Measurements from ENCODE around the gene SOD1. TPM values are rescaled to one million over a fixed set of nuclear protein-coding genes. Genes with fewer than 3 reads are reported as not detected.

Gene SOD1
- total and polyA plus RNA-seq, 5 donors from 2014 or later: 164 to 914 (median 843) TPM

DNA sequence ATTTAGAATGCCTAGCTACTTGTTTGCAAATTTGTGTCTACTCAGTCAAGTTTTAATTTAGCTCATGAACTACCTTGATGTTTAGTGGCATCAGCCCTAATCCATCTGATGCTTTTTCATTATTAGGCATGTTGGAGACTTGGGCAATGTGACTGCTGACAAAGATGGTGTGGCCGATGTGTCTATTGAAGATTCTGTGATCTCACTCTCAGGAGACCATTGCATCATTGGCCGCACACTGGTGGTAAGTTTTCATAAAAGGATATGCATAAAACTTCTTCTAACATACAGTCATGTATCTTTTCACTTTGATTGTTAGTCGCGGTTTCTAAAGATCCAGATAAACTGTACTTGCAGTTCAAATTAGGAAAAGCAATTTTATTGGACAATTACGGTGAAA, 7.6 kb downstream of the SOD1 start:
- Histone ChIP-seq H3K4me3 (ENCODE audit: low read depth, low read length) (no peak overlapping the region), H3K36me3 (ENCODE audit: control insufficient read depth, insufficient read depth, low read length) (peaks cover 69% of the 10 kb centered on the region), H3K9me3 (ENCODE audit: control insufficient read depth in 2 of 2, low read length in 2 of 2) (no peaks in the 10 kb centered on the region), H3K27ac (ENCODE audit: insufficient read depth, low read length, poor library complexity, severe bottlenecking) (no peak overlapping the region), H3K27me3 (ENCODE audit: control insufficient read depth, insufficient read depth, low read length) (no peaks in the 10 kb centered on the region), H3K4me1 (ENCODE audit: control insufficient read depth, insufficient read depth, low read length, poor library complexity, severe bottlenecking) (peaks cover 50% of the 10 kb centered on the region)
- Mint-ChIP-seq H3K36me3 (peaks cover 50% of the 10 kb centered on the region), H3K4me1 (peaks cover 40 to 67% (median 54%) of the 10 kb centered on the region in 4 donors), H3K4me3 (peak overlapping the region in 2 of 4 donors; percentile 45 to 62), H3K9me3 (peaks cover 0 to 1% (median 0%) of the 10 kb centered on the region in 7 donors), H3K27me3 (no peaks in the 10 kb centered on the region), H3K27ac (peak overlapping the region in 2 of 3 donors; percentile 15 to 48)
- DNase-seq (no peak), ATAC-seq (ENCODE audit: low read depth in 2 of 2) (no peak)

DNA sequence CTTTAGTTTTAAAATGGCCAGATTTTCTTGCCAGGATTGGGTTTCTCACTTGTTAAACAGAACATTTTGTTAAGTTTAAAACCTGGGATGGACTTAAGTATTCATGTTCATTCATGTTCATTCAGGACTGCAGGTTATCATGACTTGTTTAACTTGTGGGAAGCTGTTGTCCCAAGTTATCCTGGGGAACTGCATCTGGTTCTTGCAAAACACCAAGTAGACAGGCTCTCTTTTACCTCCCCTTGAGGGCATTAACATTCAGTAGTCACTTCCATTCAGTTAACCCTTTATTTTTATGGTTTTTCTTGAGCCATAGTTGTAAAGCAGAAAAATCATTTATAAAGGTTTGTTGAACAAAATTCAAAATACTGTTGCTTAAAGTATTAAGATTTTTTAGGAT, 8.1 kb downstream of the SOD1 start:
- H3K27ac ChIP-seq (ENCODE audit: insufficient read depth, low read length, poor library complexity, severe bottlenecking): no peak overlapping the region
- peak overlapping the region in 1 of 4 donors; percentile 32 for H3K4me3 Mint-ChIP-seq
- no peak for ATAC-seq (ENCODE audit: low read depth in 2 of 2)

DNA sequence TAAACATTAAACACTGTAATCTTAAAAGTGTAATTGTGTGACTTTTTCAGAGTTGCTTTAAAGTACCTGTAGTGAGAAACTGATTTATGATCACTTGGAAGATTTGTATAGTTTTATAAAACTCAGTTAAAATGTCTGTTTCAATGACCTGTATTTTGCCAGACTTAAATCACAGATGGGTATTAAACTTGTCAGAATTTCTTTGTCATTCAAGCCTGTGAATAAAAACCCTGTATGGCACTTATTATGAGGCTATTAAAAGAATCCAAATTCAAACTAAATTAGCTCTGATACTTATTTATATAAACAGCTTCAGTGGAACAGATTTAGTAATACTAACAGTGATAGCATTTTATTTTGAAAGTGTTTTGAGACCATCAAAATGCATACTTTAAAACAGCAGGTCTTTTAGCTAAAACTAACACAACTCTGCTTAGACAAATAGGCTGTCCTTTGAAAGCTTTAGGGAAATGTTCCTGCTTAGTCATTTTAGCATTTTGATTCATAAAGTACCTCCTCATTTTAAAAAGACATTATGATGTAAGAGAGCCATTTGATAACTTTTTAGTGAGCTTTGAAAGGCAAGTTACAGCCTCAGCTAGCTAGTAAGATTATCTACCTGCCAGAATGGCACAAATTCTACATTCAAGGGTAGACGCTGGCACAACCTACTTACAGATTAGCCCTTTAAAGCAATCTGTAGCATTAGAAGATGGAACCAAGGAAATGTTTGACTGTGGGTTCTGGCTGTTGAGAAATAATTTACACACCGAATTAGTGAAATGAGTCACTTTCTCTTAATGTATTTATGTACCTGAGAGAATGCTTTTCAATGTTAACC, 9.4 kb downstream of the SOD1 start:
- H3K4me1 Mint-ChIP-seq: peaks cover 37 to 59% (median 43%) of the 10 kb centered on the region in 4 donors

More for the DNA sequence above, 8.1 kb downstream of the SOD1 start:
- Histone ChIP-seq H3K27me3 (ENCODE audit: control insufficient read depth, insufficient read depth, low read length) (no peaks in the 10 kb centered on the region), H3K4me3 (ENCODE audit: low read depth, low read length) (no peak overlapping the region), H3K9me3 (ENCODE audit: control insufficient read depth in 2 of 2, low read length in 2 of 2) (no peaks in the 10 kb centered on the region), H3K4me1 (ENCODE audit: control insufficient read depth, insufficient read depth, low read length, poor library complexity, severe bottlenecking) (peaks cover 46% of the 10 kb centered on the region), H3K36me3 (ENCODE audit: control insufficient read depth, insufficient read depth, low read length) (peaks cover 69% of the 10 kb centered on the region)
- Mint-ChIP-seq H3K27ac (peak overlapping the region; percentile 38 to 48 (median 46)), H3K4me1 (peaks cover 37 to 64% (median 51%) of the 10 kb centered on the region in 4 donors), H3K27me3 (no peaks in the 10 kb centered on the region), H3K9me3 (peaks cover 0 to 1% (median 0%) of the 10 kb centered on the region in 7 donors), H3K36me3 (peaks cover 47% of the 10 kb centered on the region)
- DNase-seq: no peak

DNA sequence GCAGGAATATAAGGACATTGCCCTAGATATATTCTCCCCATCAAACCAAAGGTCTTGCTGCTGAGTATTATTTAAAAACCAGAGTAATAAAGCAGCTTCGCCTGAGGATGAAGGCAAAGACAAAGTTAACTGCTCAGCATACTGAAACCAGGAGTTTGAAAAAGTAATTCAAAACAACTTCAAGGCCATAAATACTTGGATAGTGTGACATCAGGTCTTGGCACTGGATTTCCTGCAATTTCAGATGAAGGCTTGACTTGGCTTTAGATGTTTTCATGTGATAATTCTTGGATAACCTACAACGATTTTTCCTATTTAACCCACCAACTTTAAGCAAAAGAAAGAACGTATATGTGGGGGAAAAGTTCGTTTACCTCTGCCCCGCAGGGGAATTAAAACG, 10.6 kb downstream of the SOD1 start:
- Mint-ChIP-seq H3K4me1 (peaks cover 30 to 47% (median 34%) of the 10 kb centered on the region in 4 donors), H3K27me3 (no peaks in the 10 kb centered on the region), H3K27ac (peak overlapping the region; percentile 11 to 51 (median 26)), H3K9me3 (peaks cover 0 to 1% (median 0%) of the 10 kb centered on the region in 7 donors), H3K36me3 (peaks cover 41% of the 10 kb centered on the region), H3K4me3 (no peak overlapping the region)
- no peak for ATAC-seq (ENCODE audit: low read depth in 2 of 2)
- no peak overlapping the region for H3K4me3 ChIP-seq (ENCODE audit: low read depth, low read length)
- H3K4me1 ChIP-seq (ENCODE audit: control insufficient read depth, insufficient read depth, low read length, poor library complexity, severe bottlenecking): peaks cover 21% of the 10 kb centered on the region
- H3K27ac ChIP-seq (ENCODE audit: insufficient read depth, low read length, poor library complexity, severe bottlenecking): peak overlapping the region; percentile 16
- no peaks in the 10 kb centered on the region for H3K9me3 ChIP-seq (ENCODE audit: control insufficient read depth in 2 of 2, low read length in 2 of 2)
- DNase-seq: no peak
- H3K27me3 ChIP-seq (ENCODE audit: control insufficient read depth, insufficient read depth, low read length): no peaks in the 10 kb centered on the region
- H3K36me3 ChIP-seq (ENCODE audit: control insufficient read depth, insufficient read depth, low read length): peaks cover 59% of the 10 kb centered on the region

More for the DNA sequence above, 9.4 kb downstream of the SOD1 start:
- ATAC-seq (ENCODE audit: low read depth in 2 of 2) (no peak), DNase-seq (peak in 1 of 3 donors; percentile 27)
- peaks cover 47% of the 10 kb centered on the region for H3K36me3 Mint-ChIP-seq
- Histone ChIP-seq H3K4me1 (ENCODE audit: control insufficient read depth, insufficient read depth, low read length, poor library complexity, severe bottlenecking) (peaks cover 33% of the 10 kb centered on the region), H3K27ac (ENCODE audit: insufficient read depth, low read length, poor library complexity, severe bottlenecking) (peak overlapping the region; percentile 16), H3K9me3 (ENCODE audit: control insufficient read depth in 2 of 2, low read length in 2 of 2) (no peaks in the 10 kb centered on the region), H3K4me3 (ENCODE audit: low read depth, low read length) (no peak overlapping the region), H3K36me3 (ENCODE audit: control insufficient read depth, insufficient read depth, low read length) (peaks cover 65% of the 10 kb centered on the region), H3K27me3 (ENCODE audit: control insufficient read depth, insufficient read depth, low read length) (no peaks in the 10 kb centered on the region)
- no peak overlapping the region for H3K4me3 Mint-ChIP-seq
- H3K9me3 Mint-ChIP-seq: peaks cover 0 to 1% (median 0%) of the 10 kb centered on the region in 7 donors
- peak overlapping the region; percentile 1 to 43 (median 39) for H3K27ac Mint-ChIP-seq
- H3K27me3 Mint-ChIP-seq: no peaks in the 10 kb centered on the region

DNA sequence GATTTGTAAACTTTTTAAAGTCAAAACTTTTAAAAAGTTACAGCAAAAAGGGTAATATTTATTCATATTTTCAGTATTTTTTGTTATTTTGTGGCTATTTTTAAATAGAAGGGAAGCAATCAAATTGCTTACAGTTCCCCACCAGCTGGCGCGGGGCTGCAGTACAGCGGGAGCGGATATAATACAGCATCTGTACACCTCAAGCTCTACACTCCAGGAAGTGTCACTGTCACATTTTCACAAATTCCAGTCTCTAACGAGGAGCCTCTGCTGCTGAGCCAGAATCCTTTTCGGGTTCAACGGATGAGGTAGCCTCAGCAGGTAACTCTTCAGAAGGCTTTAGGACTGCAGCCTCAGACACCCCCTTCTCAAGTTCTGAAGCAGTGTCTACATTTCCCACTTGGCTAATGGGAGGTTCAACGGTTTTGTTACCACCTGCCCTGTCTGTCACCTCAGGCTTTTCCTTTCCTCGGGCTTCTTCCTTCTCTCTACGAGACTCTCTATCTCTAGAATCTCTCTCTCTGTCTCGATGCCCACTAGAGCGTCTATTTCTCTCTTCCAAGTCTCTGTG, 11.7 kb downstream of the SOD1 start:
- Mint-ChIP-seq H3K27me3 (no peaks in the 10 kb centered on the region), H3K4me1 (peaks cover 24 to 35% (median 25%) of the 10 kb centered on the region in 4 donors), H3K4me3 (peak overlapping the region in 1 of 4 donors; percentile 66), H3K36me3 (peaks cover 34% of the 10 kb centered on the region), H3K27ac (peak overlapping the region in 2 of 3 donors; percentile 3 to 43), H3K9me3 (peaks cover 0 to 1% (median 0%) of the 10 kb centered on the region in 7 donors)
- Histone ChIP-seq H3K4me3 (ENCODE audit: low read depth, low read length) (no peak overlapping the region), H3K9me3 (ENCODE audit: control insufficient read depth in 2 of 2, low read length in 2 of 2) (no peaks in the 10 kb centered on the region), H3K27ac (ENCODE audit: insufficient read depth, low read length, poor library complexity, severe bottlenecking) (no peak overlapping the region), H3K27me3 (ENCODE audit: control insufficient read depth, insufficient read depth, low read length) (no peaks in the 10 kb centered on the region), H3K4me1 (ENCODE audit: control insufficient read depth, insufficient read depth, low read length, poor library complexity, severe bottlenecking) (peaks cover 10% of the 10 kb centered on the region), H3K36me3 (ENCODE audit: control insufficient read depth, insufficient read depth, low read length) (peaks cover 53% of the 10 kb centered on the region)
- ATAC-seq (ENCODE audit: low read depth in 2 of 2) (no peak), DNase-seq (no peak)

DNA sequence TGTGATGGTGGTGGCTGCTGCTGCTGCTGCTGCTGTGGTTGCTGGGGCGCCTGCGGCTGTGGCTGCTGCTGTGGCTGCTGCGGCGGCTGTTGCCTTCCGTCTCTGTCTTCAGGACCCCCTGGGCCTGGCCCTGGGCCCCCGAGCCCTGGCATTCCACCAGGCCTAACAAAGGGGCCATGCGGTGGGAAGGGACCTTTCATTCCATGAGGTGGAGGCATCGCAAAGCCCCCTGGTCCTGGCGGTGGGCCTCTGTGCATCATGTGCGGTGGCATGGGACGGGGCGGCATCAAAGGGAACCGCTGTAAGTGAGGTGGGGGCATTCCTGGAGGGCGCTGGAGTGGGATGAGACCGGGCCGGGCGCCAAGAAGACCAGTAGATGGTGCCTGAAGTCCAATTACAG, 12.4 kb downstream of the SOD1 start:
- H3K36me3 Mint-ChIP-seq: peaks cover 27% of the 10 kb centered on the region
- ATAC-seq (ENCODE audit: low read depth in 2 of 2) (no peak), DNase-seq (no peak)
- Histone ChIP-seq H3K4me3 (ENCODE audit: low read depth, low read length) (no peak overlapping the region), H3K4me1 (ENCODE audit: control insufficient read depth, insufficient read depth, low read length, poor library complexity, severe bottlenecking) (peaks cover 3% of the 10 kb centered on the region), H3K27ac (ENCODE audit: insufficient read depth, low read length, poor library complexity, severe bottlenecking) (no peak overlapping the region), H3K27me3 (ENCODE audit: control insufficient read depth, insufficient read depth, low read length) (no peaks in the 10 kb centered on the region), H3K9me3 (ENCODE audit: control insufficient read depth in 2 of 2, low read length in 2 of 2) (no peaks in the 10 kb centered on the region), H3K36me3 (ENCODE audit: control insufficient read depth, insufficient read depth, low read length) (peaks cover 46% of the 10 kb centered on the region)
- H3K9me3 Mint-ChIP-seq: peaks cover 0 to 1% (median 0%) of the 10 kb centered on the region in 7 donors
- H3K27ac Mint-ChIP-seq: peak overlapping the region in 1 of 3 donors; percentile 43
- H3K4me3 Mint-ChIP-seq: no peak overlapping the region
- no peaks in the 10 kb centered on the region for H3K27me3 Mint-ChIP-seq
- H3K4me1 Mint-ChIP-seq: peaks cover 17 to 28% (median 18%) of the 10 kb centered on the region in 4 donors

DNA sequence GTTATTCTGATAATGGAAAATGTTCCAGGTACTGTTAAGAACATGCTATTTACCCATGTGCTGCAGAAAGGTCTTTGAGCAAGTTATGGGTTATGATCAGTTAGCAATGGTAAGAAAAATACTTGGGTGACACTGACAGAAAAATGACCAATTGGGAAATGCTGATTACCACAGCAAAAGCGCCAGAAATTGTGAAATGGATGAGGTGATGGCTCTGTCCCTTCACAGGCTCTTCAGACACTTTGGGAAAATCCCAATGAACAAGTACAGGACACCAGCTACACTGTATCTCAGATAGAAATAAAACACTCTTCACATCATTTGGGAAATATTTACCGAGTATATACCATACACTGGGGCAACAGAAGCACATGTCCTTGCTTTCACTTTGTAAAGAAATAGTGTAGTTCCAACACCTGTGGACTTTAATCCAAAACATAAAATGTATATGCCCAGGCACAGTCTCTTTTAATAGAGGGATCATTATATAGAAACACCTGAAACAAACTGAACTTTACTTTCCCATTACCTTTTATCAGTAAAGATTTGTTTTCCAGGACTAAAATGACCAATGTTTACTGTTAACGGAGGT, 13.9 kb downstream of the SOD1 start:
- Mint-ChIP-seq H3K27me3 (no peaks in the 10 kb centered on the region), H3K27ac (peak overlapping the region in 1 of 3 donors; percentile 28), H3K4me3 (no peak overlapping the region), H3K4me1 (peaks cover 5 to 13% (median 6%) of the 10 kb centered on the region in 4 donors), H3K9me3 (peaks cover 0 to 1% (median 0%) of the 10 kb centered on the region in 7 donors), H3K36me3 (peaks cover 18% of the 10 kb centered on the region)
- Histone ChIP-seq H3K27me3 (ENCODE audit: control insufficient read depth, insufficient read depth, low read length) (no peaks in the 10 kb centered on the region), H3K27ac (ENCODE audit: insufficient read depth, low read length, poor library complexity, severe bottlenecking) (no peak overlapping the region), H3K36me3 (ENCODE audit: control insufficient read depth, insufficient read depth, low read length) (peaks cover 31% of the 10 kb centered on the region), H3K9me3 (ENCODE audit: control insufficient read depth in 2 of 2, low read length in 2 of 2) (no peaks in the 10 kb centered on the region), H3K4me3 (ENCODE audit: low read depth, low read length) (no peak overlapping the region), H3K4me1 (ENCODE audit: control insufficient read depth, insufficient read depth, low read length, poor library complexity, severe bottlenecking) (no peaks in the 10 kb centered on the region)
- DNase-seq (no peak), ATAC-seq (ENCODE audit: low read depth in 2 of 2) (no peak)

Measured in CD4-positive, CD25-positive, alpha-beta regulatory T cell (primary cell).